Upper lobe of right lung (tissue), 1 donor: Measurements from ENCODE around the gene PDE3A. TPM values are rescaled to one million over a fixed set of nuclear protein-coding genes. Genes with fewer than 3 reads are reported as not detected.

Experiments used
- ATAC-seq: fragments of 200-7000 bp; cut with Tn5 transposase; one replicate; pipeline ENCODE4 v1.9.1; 2020; ENCODE audit warnings: mild to moderate bottlenecking, moderate library complexity
- DNase-seq: peaks from one replicate; pipeline ENCODE4 v3.0.0-alpha.2; 2020
- H3K27ac ChIP-seq: fragments of 200-600 bp; one replicate; pipeline ENCODE4 v1.8.0; 2022
- H3K27me3 ChIP-seq: fragments of 200-600 bp; one replicate; pipeline ENCODE4 v1.8.0; 2022; ENCODE audit warnings: mild to moderate bottlenecking
- H3K36me3 ChIP-seq: fragments of 200-600 bp; one replicate; pipeline ENCODE4 v1.8.0; 2022
- H3K4me1 ChIP-seq: fragments of 200-600 bp; one replicate; pipeline ENCODE4 v1.8.0; 2022
- H3K4me3 ChIP-seq: fragments of 200-600 bp; one replicate; pipeline ENCODE4 v1.8.0; 2022; ENCODE audit warnings: mild to moderate bottlenecking
- H3K9me3 ChIP-seq: fragments of 200-600 bp; one replicate; pipeline ENCODE4 v1.8.0; 2022
- intact Hi-C: fragments of 100-400 bp; cut with DNase I; formaldehyde crosslinking; loops from one replicate; pipeline ENCODE4 v1.11.0; 2022
- total RNA-seq: library from RNA; stranded (reverse); fragmentation: NEBNext Ultra II Directional; extraction: Animal tissue kit (Norgen Biotek cat#: 25700); gene quantifications from one replicate; pipeline ENCODE4 v1.2.1, GENCODE V29; 2021
- TF ChIP-seq, protein P1 (sequence below): fragments of 200-600 bp; IDR thresholded peaks from one replicate; pipeline ENCODE4 v1.8.0; 2022; ENCODE audit warnings: antibody characterized with exemption
- donor health status: DM: no; HTN: yes; CAD: no; lungs with severe emphysema.

The PDE3A gene
- total RNA-seq, 1 donor from 2014 or later: 8.4 TPM

- Histone ChIP-seq H3K4me1 (no peaks in the 10 kb centered on the region), H3K27ac (no peak overlapping the region)
Observed at GRCh38 chr12:20487519-20487918, 119.2 kb downstream of the PDE3A start.

GRCh38 chr12:20489645-20490044 is 121.3 kb downstream of the PDE3A start:
- no peak overlapping the region for H3K27ac ChIP-seq
- H3K4me1 ChIP-seq: no peaks in the 10 kb centered on the region
- TF ChIP-seq, protein P1, sequence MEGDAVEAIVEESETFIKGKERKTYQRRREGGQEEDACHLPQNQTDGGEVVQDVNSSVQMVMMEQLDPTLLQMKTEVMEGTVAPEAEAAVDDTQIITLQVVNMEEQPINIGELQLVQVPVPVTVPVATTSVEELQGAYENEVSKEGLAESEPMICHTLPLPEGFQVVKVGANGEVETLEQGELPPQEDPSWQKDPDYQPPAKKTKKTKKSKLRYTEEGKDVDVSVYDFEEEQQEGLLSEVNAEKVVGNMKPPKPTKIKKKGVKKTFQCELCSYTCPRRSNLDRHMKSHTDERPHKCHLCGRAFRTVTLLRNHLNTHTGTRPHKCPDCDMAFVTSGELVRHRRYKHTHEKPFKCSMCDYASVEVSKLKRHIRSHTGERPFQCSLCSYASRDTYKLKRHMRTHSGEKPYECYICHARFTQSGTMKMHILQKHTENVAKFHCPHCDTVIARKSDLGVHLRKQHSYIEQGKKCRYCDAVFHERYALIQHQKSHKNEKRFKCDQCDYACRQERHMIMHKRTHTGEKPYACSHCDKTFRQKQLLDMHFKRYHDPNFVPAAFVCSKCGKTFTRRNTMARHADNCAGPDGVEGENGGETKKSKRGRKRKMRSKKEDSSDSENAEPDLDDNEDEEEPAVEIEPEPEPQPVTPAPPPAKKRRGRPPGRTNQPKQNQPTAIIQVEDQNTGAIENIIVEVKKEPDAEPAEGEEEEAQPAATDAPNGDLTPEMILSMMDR: no peak
- no peak for DNase-seq
- intact Hi-C loops: no loop called here
- ATAC-seq: no peak
- H3K4me3 ChIP-seq: no peak overlapping the region
- no peaks in the 10 kb centered on the region for H3K36me3 ChIP-seq
- no peaks in the 10 kb centered on the region for H3K9me3 ChIP-seq
- no peaks in the 10 kb centered on the region for H3K27me3 ChIP-seq

More at GRCh38 chr12:20487519-20487918, 119.2 kb downstream of the PDE3A start:
- H3K36me3 ChIP-seq: no peaks in the 10 kb centered on the region
- DNase-seq: no peak
- intact Hi-C loops: no loop called here
- no peak overlapping the region for H3K4me3 ChIP-seq
- no peaks in the 10 kb centered on the region for H3K9me3 ChIP-seq
- TF ChIP-seq, protein P1: no peak
- H3K27me3 ChIP-seq: no peaks in the 10 kb centered on the region
- ATAC-seq: no peak

DNA sequence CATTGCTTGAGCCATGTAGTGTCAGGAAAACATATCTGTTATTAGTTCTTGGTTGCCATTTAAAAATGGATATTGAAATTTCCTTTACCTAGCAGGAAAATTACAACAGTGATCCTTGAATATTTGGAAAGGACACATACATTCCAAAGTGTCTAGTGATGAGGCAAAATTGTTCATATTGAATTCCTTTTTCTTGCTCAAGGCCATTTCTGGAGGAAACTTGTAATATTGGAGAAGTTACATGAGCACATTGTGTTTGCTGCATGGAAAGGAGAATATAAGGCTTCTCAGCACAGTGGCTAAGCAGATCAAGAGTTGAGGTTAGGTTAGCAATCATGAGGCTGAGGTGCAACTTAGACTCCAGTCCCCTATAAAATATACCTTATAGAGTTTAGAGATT is 121.9 kb downstream of the PDE3A start:
- intact Hi-C loops: no loop called here
- Histone ChIP-seq H3K27me3 (no peaks in the 10 kb centered on the region), H3K36me3 (no peaks in the 10 kb centered on the region), H3K4me1 (no peaks in the 10 kb centered on the region), H3K27ac (no peak overlapping the region), H3K9me3 (no peaks in the 10 kb centered on the region), H3K4me3 (no peak overlapping the region)
- TF ChIP-seq, protein P1: no peak
- DNase-seq (no peak), ATAC-seq (no peak)

DNA sequence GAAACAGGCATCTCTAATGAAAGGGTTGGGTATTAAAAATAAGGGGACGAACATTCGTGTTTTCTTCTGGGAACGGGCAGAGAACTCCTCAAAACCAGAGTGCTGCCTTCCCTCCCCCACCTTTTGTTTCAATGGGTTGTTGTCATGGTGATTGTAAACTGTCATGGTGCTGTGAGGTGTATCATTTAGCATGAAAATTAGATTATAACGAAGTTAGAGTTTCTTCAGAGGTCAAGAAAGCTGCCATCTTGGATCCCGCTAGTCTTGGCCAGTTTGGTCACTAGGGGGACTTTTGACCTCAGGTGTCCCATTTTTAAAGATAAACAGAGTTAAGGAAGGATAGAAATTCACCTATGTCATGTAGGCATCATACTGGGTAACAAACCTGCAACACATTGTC is 123.0 kb downstream of the PDE3A start:
- H3K4me3 ChIP-seq: no peak overlapping the region
- H3K4me1 ChIP-seq: no peaks in the 10 kb centered on the region
- H3K36me3 ChIP-seq: no peaks in the 10 kb centered on the region
- no peak for DNase-seq
- intact Hi-C loops: no loop called here
- H3K27ac ChIP-seq: no peak overlapping the region
- no peaks in the 10 kb centered on the region for H3K9me3 ChIP-seq
- TF ChIP-seq, protein P1: no peak
- no peak for ATAC-seq
- no peaks in the 10 kb centered on the region for H3K27me3 ChIP-seq

DNA sequence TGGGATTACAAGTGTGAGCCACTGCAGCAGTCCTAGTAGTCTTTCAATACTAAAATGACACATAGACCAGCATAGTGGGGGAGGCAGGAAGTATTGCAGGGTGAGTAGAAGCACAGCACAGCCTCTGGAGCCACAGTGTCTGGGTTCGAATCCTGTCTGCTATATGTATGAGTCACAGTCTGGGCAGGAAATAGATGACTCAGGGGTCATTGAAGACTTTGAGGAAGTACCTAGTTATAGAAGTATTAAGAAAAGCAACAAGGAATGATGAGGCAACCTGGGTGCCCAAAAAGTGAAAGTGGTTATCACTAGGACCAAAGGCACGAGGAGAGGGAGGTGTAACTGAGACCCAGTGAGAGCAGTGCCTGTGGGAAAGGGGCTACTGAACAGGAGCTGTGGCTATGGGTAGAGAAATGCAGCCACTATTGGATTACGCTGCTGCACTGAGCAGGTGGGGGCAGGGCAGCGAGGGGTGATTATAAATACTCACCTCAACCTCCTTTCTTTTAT is 124.0 kb downstream of the PDE3A start:
- Histone ChIP-seq H3K9me3 (no peaks in the 10 kb centered on the region), H3K27ac (no peak overlapping the region), H3K4me1 (no peaks in the 10 kb centered on the region), H3K36me3 (no peaks in the 10 kb centered on the region), H3K27me3 (no peaks in the 10 kb centered on the region), H3K4me3 (no peak overlapping the region)
- TF ChIP-seq, protein P1: no peak
- DNase-seq (no peak), ATAC-seq (peak; percentile 75)
- intact Hi-C loops: no loop called here

- H3K4me1 ChIP-seq: no peaks in the 10 kb centered on the region
- TF ChIP-seq, protein P1: no peak
- no peak overlapping the region for H3K4me3 ChIP-seq
- intact Hi-C loops: no loop called here
- no peaks in the 10 kb centered on the region for H3K36me3 ChIP-seq
- no peak for DNase-seq
- H3K27me3 ChIP-seq: no peaks in the 10 kb centered on the region
- no peak overlapping the region for H3K27ac ChIP-seq
- H3K9me3 ChIP-seq: no peaks in the 10 kb centered on the region
- no peak for ATAC-seq
Observed at GRCh38 chr12:20493934-20494333, 125.6 kb downstream of the PDE3A start.
